Activated naive CD4-positive, alpha-beta T cell treated with Interleukin-2 at 50 U/mL for 16 hours (primary cell): ENCODE data around the gene CALM3.

Experiments
- DNase-seq: peaks from one replicate; pipeline ENCODE4 v3.0.0-alpha.2; 2020

CALM3 gene

GRCh38 chr19:46600384-46601317, 479 bp upstream of the CALM3 start:
- DNase-seq, result peak; percentile 97

GRCh38 chr19:46602392-46603194, 1.5 kb downstream of the CALM3 start:
- peak; percentile 77 for DNase-seq

GRCh38 chr19:46603195-46603637, 2.1 kb downstream of the CALM3 start:
- no peak for DNase-seq

- DNase-seq, result no peak
These were observed 2.7 kb downstream of the CALM3 start for GRCh38 chr19:46603752-46604231.

GRCh38 chr19:46604781-46605355, 3.7 kb downstream of the CALM3 start:
- DNase-seq, result no peak

GRCh38 chr19:46605356-46605821, 4.3 kb downstream of the CALM3 start:
- DNase-seq, result no peak

- no peak for DNase-seq
These were observed 4.9 kb downstream of the CALM3 start for GRCh38 chr19:46606019-46606418.

GRCh38 chr19:46606681-46607447, 5.7 kb downstream of the CALM3 start:
- no peak for DNase-seq

- no peak for DNase-seq
These were observed 6.3 kb downstream of the CALM3 start for GRCh38 chr19:46607448-46607841.

- no peak for DNase-seq
These were observed 7.0 kb downstream of the CALM3 start for GRCh38 chr19:46608178-46608577.

GRCh38 chr19:46608581-46609345, 7.6 kb downstream of the CALM3 start:
- no peak for DNase-seq

GRCh38 chr19:46609511-46610412, 8.6 kb downstream of the CALM3 start:
- no peak for DNase-seq

GRCh38 chr19:46610413-46610775, 9.3 kb downstream of the CALM3 start:
- DNase-seq, result no peak

- no peak for DNase-seq
These were observed 10.0 kb downstream of the CALM3 start for GRCh38 chr19:46610851-46611770.

- no peak for DNase-seq
These were observed 10.6 kb downstream of the CALM3 start for GRCh38 chr19:46611776-46612175.

GRCh38 chr19:46613525-46613924, 12.4 kb downstream of the CALM3 start:
- DNase-seq, result no peak

GRCh38 chr19:46614114-46614722, 13.1 kb downstream of the CALM3 start:
- peak; percentile 84 for DNase-seq

GRCh38 chr19:46615966-46616365, 14.8 kb downstream of the CALM3 start:
- no peak for DNase-seq
